Pancreas (tissue), 10 donors: ENCODE results near the gene NUBPL. TPM values are rescaled to one million over a fixed set of nuclear protein-coding genes. Genes with fewer than 3 reads are reported as not detected.

Experiments used
- ATAC-seq, 4 donors: fragments of 200-7000 bp; cut with Tn5 transposase; one replicate each; pipeline versions ENCODE4 v1.8.0 to v1.9.1; 2020; ENCODE audit warnings: mild to moderate bottlenecking in 4 of 4, moderate library complexity in 4 of 4
- DNase-seq, 6 donors: peaks; one replicate each; pipeline ENCODE4 v3.0.0-alpha.2; 2020
- FAIRE-seq: peaks from 2 replicates; lab custom pipeline; 2012; peaks lifted over from hg19 to GRCh38; lab: Jason Lieb, UNC
- H3K27ac ChIP-seq, 4 donors: fragments of 200-600 bp; sonication (generic); 1 replicate in 3 of 4; 2 replicates in 1 of 4; pipeline versions ENCODE4 v1.5.0 to v1.8.0; 2020
- H3K27me3 ChIP-seq, 4 donors: fragments of 200-600 bp; one replicate each; pipeline ENCODE4 v1.8.0; 2021
- H3K36me3 ChIP-seq, 3 donors: fragments of 200-600 bp; sonication (generic) in 1 of 3; one replicate each; pipeline versions ENCODE4 v1.5.0 to v1.8.0; 2020 to 2021
- H3K4me1 ChIP-seq, 3 donors: fragments of 200-600 bp; one replicate each; pipeline ENCODE4 v1.8.0; 2021
- H3K4me3 ChIP-seq, 4 donors: fragments of 200-600 bp; sonication (generic) in 2 of 4; one replicate each; pipeline versions ENCODE4 v1.5.0 to v1.8.0; 2020 to 2021
- H3K9me3 ChIP-seq, 4 donors: fragments of 200-600 bp; one replicate each; pipeline ENCODE4 v1.8.0; 2021
- WGBS, 2 donors: extraction: QIAGEN DNeasy Blood & Tissue Kit; methylation state at CpG; one replicate each; pipeline ENCODE4 v1.1.7; 2013; 5-methylcytosine and 5-hydroxymethylcytosine counted together
- intact Hi-C, 3 donors: fragments of 100-400 bp; cut with DNase I; formaldehyde crosslinking; loops; one replicate each; pipeline versions ENCODE4 v1.11.1 to v1.14.2; 2022
- polyA plus RNA-seq, 2 donors: library from polyadenylated mRNA; stranded (reverse); fragments of 200-250 nt; gene quantifications; one replicate each; pipeline ENCODE4 v1.2.3, GENCODE V29; 2013
- total RNA-seq, 6 donors: library from RNA; stranded (reverse); fragmentation: NEBNext Ultra II Directional in 4 of 6; extraction: Animal tissue kit (Norgen Biotek cat#: 25700) in 4 of 6; gene quantifications; one replicate each; pipeline versions ENCODE4 v1.2.1 to v1.2.4, GENCODE V29; 2021 to 2023
- TF ChIP-seq, protein P1 (sequence below), 4 donors: fragments of 200-600 bp; sonication (generic) in 3 of 4; IDR thresholded peaks; one replicate each; pipeline versions ENCODE4 v1.5.0 to v1.8.0; 2021; ENCODE audit warnings: antibody characterized with exemption in 4 of 4
- donor health status: healthy with polysubstance abuse.
- donor health status: DM: no; HTN: no; CAD: no; lungs with moderate emphysema.
- donor health status: DM: no; HTN: no; CAD: no.
- donor health status: control.
- donor health status: control.
- donor health status: Bipolar disorder and iron deficiency.
- donor health status: DM: yes; HTN: yes; CAD: no.
- donor health status: DM: no; HTN: no; CAD: no.
- donor health status: DM: no; HTN: no; CAD: no.
- donor health status: DM: yes; HTN: yes; CAD: no.

NUBPL gene
- total and polyA plus RNA-seq, 8 donors, result 2.1 to 7.0 (median 4.9) TPM

GRCh38 chr14:31659278-31659677, 98.1 kb downstream of the NUBPL start:
- no peaks in the 10 kb centered on the region for H3K36me3 ChIP-seq
- H3K4me1 ChIP-seq, result no peaks in the 10 kb centered on the region
- no peak overlapping the region for H3K27ac ChIP-seq
- intact Hi-C loops, result no loop called here
- 93 to 95% methylated on average over 1 of the region's 1 CpG for WGBS, 2 donors
- TF ChIP-seq, protein P1, sequence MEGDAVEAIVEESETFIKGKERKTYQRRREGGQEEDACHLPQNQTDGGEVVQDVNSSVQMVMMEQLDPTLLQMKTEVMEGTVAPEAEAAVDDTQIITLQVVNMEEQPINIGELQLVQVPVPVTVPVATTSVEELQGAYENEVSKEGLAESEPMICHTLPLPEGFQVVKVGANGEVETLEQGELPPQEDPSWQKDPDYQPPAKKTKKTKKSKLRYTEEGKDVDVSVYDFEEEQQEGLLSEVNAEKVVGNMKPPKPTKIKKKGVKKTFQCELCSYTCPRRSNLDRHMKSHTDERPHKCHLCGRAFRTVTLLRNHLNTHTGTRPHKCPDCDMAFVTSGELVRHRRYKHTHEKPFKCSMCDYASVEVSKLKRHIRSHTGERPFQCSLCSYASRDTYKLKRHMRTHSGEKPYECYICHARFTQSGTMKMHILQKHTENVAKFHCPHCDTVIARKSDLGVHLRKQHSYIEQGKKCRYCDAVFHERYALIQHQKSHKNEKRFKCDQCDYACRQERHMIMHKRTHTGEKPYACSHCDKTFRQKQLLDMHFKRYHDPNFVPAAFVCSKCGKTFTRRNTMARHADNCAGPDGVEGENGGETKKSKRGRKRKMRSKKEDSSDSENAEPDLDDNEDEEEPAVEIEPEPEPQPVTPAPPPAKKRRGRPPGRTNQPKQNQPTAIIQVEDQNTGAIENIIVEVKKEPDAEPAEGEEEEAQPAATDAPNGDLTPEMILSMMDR (IDR thresholded peaks at IDR 0.05), result no peak
- FAIRE-seq (no peak), ATAC-seq (no peak), DNase-seq (no peak)
- H3K9me3 ChIP-seq, result no peaks in the 10 kb centered on the region
- H3K4me3 ChIP-seq, result no peak overlapping the region
- H3K27me3 ChIP-seq, result no peaks in the 10 kb centered on the region

- intact Hi-C loops, result no loop called here
- no peak overlapping the region for H3K27ac ChIP-seq
- 89 to 92% methylated on average over 3 of the region's 3 CpGs for WGBS, 2 donors
Observed at GRCh38 chr14:31660191-31660590, 99.0 kb downstream of the NUBPL start.

DNA sequence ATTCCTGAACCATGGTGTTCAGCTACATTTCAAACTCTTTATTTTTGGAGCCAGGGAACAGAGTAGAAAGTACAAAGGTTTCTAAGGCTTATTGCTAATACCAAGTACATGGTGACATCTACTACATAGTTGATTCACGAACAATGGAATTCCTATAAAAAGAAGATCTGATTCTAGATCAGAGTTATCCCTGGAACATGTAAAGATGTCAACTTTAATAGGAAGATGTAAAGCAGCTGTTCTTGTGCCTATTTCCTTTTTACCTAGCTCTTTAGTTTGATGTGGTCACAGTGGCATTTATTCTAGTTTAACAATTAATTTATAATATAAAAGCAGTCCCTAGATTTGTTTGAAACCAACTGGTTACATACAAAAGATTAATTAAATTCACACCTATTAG, 99.5 kb downstream of the NUBPL start:
- FAIRE-seq, result no peak
- WGBS, 2 donors, result 82 to 98% methylated on average over 1 of the region's 1 CpG
- DNase-seq, result no peak
- no peak for ATAC-seq
- H3K9me3 ChIP-seq, result no peaks in the 10 kb centered on the region
- intact Hi-C loops, result no loop called here
- H3K36me3 ChIP-seq, result no peaks in the 10 kb centered on the region
- no peaks in the 10 kb centered on the region for H3K27me3 ChIP-seq
- no peaks in the 10 kb centered on the region for H3K4me1 ChIP-seq
- H3K4me3 ChIP-seq, result no peak overlapping the region
- no peak overlapping the region for H3K27ac ChIP-seq
- TF ChIP-seq, protein P1 (IDR thresholded peaks at IDR 0.05), result no peak

More at GRCh38 chr14:31660191-31660590, 99.0 kb downstream of the NUBPL start:
- Histone ChIP-seq H3K27me3 (no peaks in the 10 kb centered on the region), H3K4me3 (no peak overlapping the region), H3K4me1 (no peaks in the 10 kb centered on the region), H3K9me3 (no peaks in the 10 kb centered on the region), H3K36me3 (no peaks in the 10 kb centered on the region)
- ATAC-seq (no peak), FAIRE-seq (no peak), DNase-seq (no peak)
- TF ChIP-seq, protein P1 (IDR thresholded peaks at IDR 0.05), result no peak

DNA sequence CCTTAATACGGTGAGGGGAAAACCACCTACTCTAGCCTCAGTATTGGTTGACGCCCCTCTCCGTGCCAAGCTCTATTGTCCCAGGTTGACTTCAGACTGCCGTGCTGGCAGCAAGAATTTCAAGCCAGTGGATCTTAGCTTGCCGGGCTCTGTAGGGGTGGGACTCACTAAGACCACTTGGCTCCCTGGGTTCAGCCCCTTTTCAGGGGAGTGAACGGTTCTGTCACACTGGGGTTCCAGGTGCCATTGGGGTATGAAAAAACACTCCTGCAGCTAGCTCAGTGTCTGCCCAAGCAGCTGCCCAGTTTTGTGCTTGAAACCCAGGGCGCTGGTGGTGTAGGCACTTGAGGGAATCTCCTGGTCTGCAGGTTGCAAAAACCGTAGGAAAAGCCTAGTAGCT, 107.1 kb downstream of the NUBPL start:
- Histone ChIP-seq H3K4me3 (no peak overlapping the region), H3K9me3 (no peaks in the 10 kb centered on the region), H3K27ac (no peak overlapping the region), H3K36me3 (no peaks in the 10 kb centered on the region), H3K4me1 (no peaks in the 10 kb centered on the region), H3K27me3 (no peaks in the 10 kb centered on the region)
- intact Hi-C loops, result no loop called here
- DNase-seq, result no peak
- TF ChIP-seq, protein P1 (IDR thresholded peaks at IDR 0.05), result no peak
- 91 to 97% methylated on average over 8 of the region's 8 CpGs for WGBS, 2 donors
- no peak for FAIRE-seq
- no peak for ATAC-seq

- Histone ChIP-seq H3K27me3 (no peaks in the 10 kb centered on the region), H3K4me3 (no peak overlapping the region), H3K4me1 (no peaks in the 10 kb centered on the region), H3K36me3 (no peaks in the 10 kb centered on the region), H3K27ac (no peak overlapping the region), H3K9me3 (no peaks in the 10 kb centered on the region)
- intact Hi-C loops, result no loop called here
- TF ChIP-seq, protein P1 (IDR thresholded peaks at IDR 0.05), result no peak
- DNase-seq, result no peak
- ATAC-seq, result no peak
- 83 to 92% methylated on average over 3 of the region's 3 CpGs for WGBS, 2 donors
- FAIRE-seq, result no peak
Observed at GRCh38 chr14:31672709-31673108, 111.5 kb downstream of the NUBPL start.
